ENCODE measurements around the gene ZNF280A. TPM values are rescaled to one million over a fixed set of nuclear protein-coding genes. Genes with fewer than 3 reads are reported as not detected.

Gene ZNF280A
- total RNA-seq, 3 donors from 2014 or later: not detected

GRCh38 chr22:22527312-22527711 lies 7.2 kb upstream of the ZNF280A start:
- Histone ChIP-seq H3K4me1 (no peaks in the 10 kb centered on the region), H3K36me3 (no peaks in the 10 kb centered on the region), H3K9me3 (no peaks in the 10 kb centered on the region), H3K27me3 (no peaks in the 10 kb centered on the region), H3K27ac (no peak overlapping the region), H3K4me3 (no peak overlapping the region)
- intact Hi-C loops (cut with DNase I; ENCODE audit: low total_unique reads): no loop called here
- no peak for TF ChIP-seq POLR2A (IDR thresholded peaks at IDR 0.05)
- no peak for TF ChIP-seq CTCF (IDR thresholded peaks at IDR 0.05)
- TF ChIP-seq POLR2AphosphoS5 (IDR thresholded peaks at IDR 0.05): no peak
- DNase-seq (ENCODE audit: low spot score in 2 of 2): no peak

- intact Hi-C loops (cut with DNase I; ENCODE audit: low total_unique reads): no loop called here
- Histone ChIP-seq H3K36me3 (no peaks in the 10 kb centered on the region), H3K4me3 (no peak overlapping the region), H3K4me1 (no peaks in the 10 kb centered on the region), H3K27ac (no peak overlapping the region), H3K27me3 (no peaks in the 10 kb centered on the region), H3K9me3 (no peaks in the 10 kb centered on the region)
- TF ChIP-seq POLR2AphosphoS5 (IDR thresholded peaks at IDR 0.05): no peak
- no peak for TF ChIP-seq CTCF (IDR thresholded peaks at IDR 0.05)
- no peak for DNase-seq (ENCODE audit: low spot score in 2 of 2)
Observed at GRCh38 chr22:22526125-22526912, 6.2 kb upstream of the ZNF280A start.

GRCh38 chr22:22523494-22523893 lies 3.4 kb upstream of the ZNF280A start:
- Histone ChIP-seq H3K27me3 (no peaks in the 10 kb centered on the region), H3K4me3 (no peak overlapping the region), H3K27ac (no peak overlapping the region), H3K9me3 (no peaks in the 10 kb centered on the region), H3K36me3 (no peaks in the 10 kb centered on the region), H3K4me1 (no peaks in the 10 kb centered on the region)
- no peak for DNase-seq (ENCODE audit: low spot score in 2 of 2)
- no peak for TF ChIP-seq CTCF (IDR thresholded peaks at IDR 0.05)
- TF ChIP-seq POLR2A (IDR thresholded peaks at IDR 0.05): no peak
- no peak for TF ChIP-seq POLR2AphosphoS5 (IDR thresholded peaks at IDR 0.05)
- intact Hi-C loops (cut with DNase I; ENCODE audit: low total_unique reads): no loop called here

GRCh38 chr22:22521631-22522030 lies 1.6 kb upstream of the ZNF280A start:
- Histone ChIP-seq H3K36me3 (no peaks in the 10 kb centered on the region), H3K4me3 (no peak overlapping the region), H3K9me3 (no peaks in the 10 kb centered on the region), H3K27ac (no peak overlapping the region), H3K27me3 (no peaks in the 10 kb centered on the region), H3K4me1 (no peaks in the 10 kb centered on the region)
- TF ChIP-seq POLR2AphosphoS5 (IDR thresholded peaks at IDR 0.05): no peak
- TF ChIP-seq CTCF (IDR thresholded peaks at IDR 0.05): no peak
- TF ChIP-seq POLR2A (IDR thresholded peaks at IDR 0.05): no peak
- intact Hi-C loops (cut with DNase I; ENCODE audit: low total_unique reads): no loop called here
- DNase-seq (ENCODE audit: low spot score in 2 of 2): no peak

GRCh38 chr22:22520667-22521602 lies 865 bp upstream of the ZNF280A start:
- Histone ChIP-seq H3K9me3 (no peaks in the 10 kb centered on the region), H3K36me3 (no peaks in the 10 kb centered on the region), H3K27me3 (no peaks in the 10 kb centered on the region), H3K4me1 (no peaks in the 10 kb centered on the region), H3K4me3 (no peak overlapping the region), H3K27ac (no peak overlapping the region)
- no peak for DNase-seq (ENCODE audit: low spot score in 2 of 2)
- intact Hi-C loops (cut with DNase I; ENCODE audit: low total_unique reads): no loop called here
- TF ChIP-seq POLR2A (IDR thresholded peaks at IDR 0.05) (no peak), CTCF (IDR thresholded peaks at IDR 0.05) (no peak), POLR2AphosphoS5 (IDR thresholded peaks at IDR 0.05) (no peak)

Data from breast epithelium (tissue), 4 donors.